Skeletal muscle satellite cell (primary cell): ENCODE measurements around the gene VASP.
A peak's percentile ranks its signal among the peaks of the same experiment; 100 is the strongest.
"Not testable (repeated sequence)": the region's sequence is repeated elsewhere in the genome, so short reads cannot be mapped to it uniquely, and the experiment has no call there.

Source experiments
- H3K27me3 ChIP-seq: 2 replicates; pipeline ENCODE4 v1.7.0; 2013; ENCODE audit warnings: low read length; ENCODE audit not compliant: control insufficient read depth, insufficient read depth
- H3K36me3 ChIP-seq: 2 replicates; pipeline ENCODE4 v1.7.0; 2013; ENCODE audit warnings: mild to moderate bottlenecking, control low read depth, low read length; ENCODE audit not compliant: insufficient read depth
- H3K4me1 ChIP-seq: 2 replicates; pipeline ENCODE4 v1.7.0; 2013; ENCODE audit warnings: low read length; ENCODE audit not compliant: control insufficient read depth, insufficient read depth
- H3K4me2 ChIP-seq: 2 replicates; pipeline ENCODE4 v1.7.0; 2013; ENCODE audit warnings: mild to moderate bottlenecking, low read length
- H3K4me3 ChIP-seq: 2 replicates; pipeline ENCODE4 v1.7.0; 2013; ENCODE audit warnings: low read length
- H3K9ac ChIP-seq: 2 replicates; pipeline ENCODE4 v1.7.0; 2013; ENCODE audit warnings: mild to moderate bottlenecking, low read depth, low read length, moderate library complexity
- H3K9me3 ChIP-seq: replicated peaks from 2 replicates; pipeline ENCODE4 v1.7.0; 2013; ENCODE audit warnings: mild to moderate bottlenecking, control low read depth, low read length

VASP gene

DNA sequence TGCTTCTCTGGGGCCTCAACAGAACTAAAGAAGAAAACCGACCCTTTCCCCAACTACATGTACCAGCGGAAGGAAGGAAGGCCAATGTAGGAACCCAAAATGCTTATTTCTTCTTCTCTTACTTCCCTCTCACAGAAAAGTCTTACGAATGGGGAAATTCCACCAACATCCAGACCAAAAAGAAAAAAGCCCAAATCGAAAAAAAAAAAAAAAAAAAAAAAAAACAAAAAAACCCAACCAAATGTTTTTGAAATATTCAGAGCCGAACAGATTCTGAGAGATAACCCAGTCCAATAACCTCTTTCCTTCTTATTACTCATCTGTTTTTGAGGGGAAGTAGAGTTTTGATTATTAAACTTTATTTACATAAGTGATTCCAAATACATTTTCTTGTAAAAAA is 5.2 kb upstream of the VASP start:
- peaks cover 16% of the 10 kb centered on the region for H3K27me3 ChIP-seq
- no peak overlapping the region for H3K4me3 ChIP-seq
- H3K9ac ChIP-seq: no peak overlapping the region
- no peaks in the 10 kb centered on the region for H3K36me3 ChIP-seq
- peaks cover 28% of the 10 kb centered on the region for H3K4me1 ChIP-seq
- no peaks in the 10 kb centered on the region for H3K9me3 ChIP-seq
- no peak overlapping the region for H3K4me2 ChIP-seq

DNA sequence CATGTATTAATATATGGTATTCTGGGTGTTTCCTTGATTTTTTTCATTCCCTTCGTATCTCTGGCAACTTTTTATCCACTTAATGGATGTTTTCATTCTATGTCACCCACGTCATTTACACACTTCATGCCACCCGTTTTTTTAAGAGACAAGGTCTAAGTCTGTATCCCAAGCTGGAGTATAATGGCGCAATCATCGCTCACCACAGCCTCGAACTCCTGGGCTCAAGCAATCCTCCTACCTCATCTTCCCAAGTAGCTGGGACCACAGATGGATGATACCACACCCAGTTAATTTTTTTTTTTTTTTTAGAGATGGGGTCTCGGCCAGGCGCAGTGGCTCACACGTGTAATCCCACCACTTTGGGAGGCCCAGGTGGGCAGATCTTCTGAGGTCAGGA is 3.4 kb upstream of the VASP start:
- peaks cover 17% of the 10 kb centered on the region for H3K4me1 ChIP-seq
- no peaks in the 10 kb centered on the region for H3K9me3 ChIP-seq
- H3K27me3 ChIP-seq: peaks cover 9% of the 10 kb centered on the region
- H3K36me3 ChIP-seq: no peaks in the 10 kb centered on the region
- no peak overlapping the region for H3K4me3 ChIP-seq
- H3K9ac ChIP-seq: no peak overlapping the region
- no peak overlapping the region for H3K4me2 ChIP-seq

DNA sequence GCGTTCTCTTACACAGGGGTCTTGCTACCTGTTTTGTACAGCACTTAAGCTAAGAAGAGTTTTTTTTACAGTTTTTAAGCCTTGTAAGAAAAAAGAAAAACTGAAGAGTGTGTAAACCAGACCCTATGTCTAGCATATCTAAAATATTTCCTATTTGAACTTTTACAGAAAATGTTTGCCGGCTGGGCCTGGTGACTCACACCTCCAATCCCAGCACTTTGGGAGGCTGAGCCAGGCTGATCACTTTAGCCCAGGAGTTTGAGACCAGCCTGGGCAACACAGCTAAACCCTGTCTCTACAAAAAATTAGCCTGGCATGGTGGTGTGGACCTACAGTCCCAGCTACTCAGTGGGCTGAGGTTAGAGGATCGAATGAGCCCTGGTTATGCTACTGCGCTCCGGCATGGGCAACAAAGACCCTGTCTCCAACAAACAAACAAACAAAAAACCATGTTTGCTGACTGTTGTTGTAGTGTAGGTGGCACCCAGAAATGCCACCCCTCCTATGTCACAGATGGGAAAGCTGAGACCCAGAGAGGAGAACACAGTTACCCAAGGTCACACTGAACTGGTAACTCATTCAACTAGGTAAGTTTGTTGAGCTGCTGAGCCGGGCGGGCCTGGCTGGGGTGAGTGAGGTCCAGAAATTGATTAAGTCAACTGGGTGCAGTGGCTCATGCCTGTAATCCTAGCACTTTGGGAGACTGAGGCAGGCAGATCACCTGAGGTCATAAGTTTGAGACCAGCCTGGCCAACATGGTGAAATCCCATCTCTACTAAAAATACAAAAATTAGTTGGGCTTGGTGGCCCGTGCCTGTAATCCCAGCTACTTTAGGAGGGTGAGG is 1.9 kb upstream of the VASP start:
- Histone ChIP-seq H3K4me1 (peaks cover 20% of the 10 kb centered on the region), H3K9ac (no peak overlapping the region), H3K36me3 (peaks cover 3% of the 10 kb centered on the region), H3K4me3 (no peak overlapping the region), H3K9me3 (no peaks in the 10 kb centered on the region), H3K27me3 (no peaks in the 10 kb centered on the region), H3K4me2 (no peak overlapping the region)

DNA sequence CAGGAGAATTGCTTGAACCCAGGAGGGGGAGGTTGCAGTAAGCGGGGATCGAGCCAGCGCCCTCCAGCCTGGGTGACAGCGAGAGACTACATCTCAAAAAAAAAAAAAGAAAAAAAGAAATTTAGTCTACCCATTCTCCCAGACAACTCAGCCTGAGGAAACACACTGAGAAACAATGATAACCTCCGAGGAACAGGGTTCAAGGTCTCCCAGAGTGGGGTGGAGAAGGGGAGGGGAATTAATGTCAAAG is 1.4 kb upstream of the VASP start:
- Histone ChIP-seq H3K4me1 (peaks cover 20% of the 10 kb centered on the region), H3K4me3 (no peak overlapping the region), H3K4me2 (peak overlapping the region; percentile 93), H3K36me3 (peaks cover 6% of the 10 kb centered on the region), H3K9me3 (no peaks in the 10 kb centered on the region), H3K27me3 (no peaks in the 10 kb centered on the region), H3K9ac (peak overlapping the region; percentile 81)

DNA sequence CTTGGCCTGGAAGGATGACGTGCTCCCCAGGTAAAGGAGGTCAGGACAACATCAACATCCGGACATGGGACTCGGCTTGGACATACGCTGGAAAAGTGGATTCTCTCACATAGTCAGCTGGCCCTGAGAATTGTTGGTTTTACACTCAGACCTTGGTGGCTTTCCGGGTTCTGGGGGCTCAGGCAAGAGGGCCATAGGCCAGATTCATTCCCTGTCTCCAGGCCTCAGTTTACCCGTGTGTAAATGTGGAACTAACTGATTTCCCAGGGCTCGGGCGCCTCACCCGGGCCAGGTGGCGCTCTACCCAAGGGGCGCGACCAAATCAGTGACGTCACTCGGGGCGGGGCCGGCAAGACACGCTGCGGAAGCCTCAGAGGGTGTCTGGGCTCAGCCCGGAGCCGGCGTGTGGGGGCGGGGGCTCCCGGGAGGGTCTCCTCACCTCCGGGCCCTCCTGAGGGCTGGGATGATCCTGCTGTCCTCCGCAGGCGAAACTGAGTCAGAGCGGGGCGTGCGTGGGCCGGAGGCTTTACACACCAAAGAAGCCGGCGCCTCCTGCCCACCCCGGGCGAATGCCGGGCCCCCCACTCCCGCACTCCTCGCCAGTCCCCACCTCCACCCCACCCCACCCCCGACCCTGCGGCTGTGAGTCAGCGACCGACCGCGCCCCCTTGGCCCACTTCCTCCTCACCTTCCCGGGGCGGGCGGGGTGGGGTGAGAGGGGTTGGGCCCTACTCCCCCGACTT is 862 bp upstream of the VASP start:
- Histone ChIP-seq H3K9me3 (no peaks in the 10 kb centered on the region), H3K27me3 (no peaks in the 10 kb centered on the region), H3K4me3 (peak overlapping the region; percentile 77), H3K4me1 (peaks cover 20% of the 10 kb centered on the region), H3K9ac (peak overlapping the region; percentile 81), H3K4me2 (peak overlapping the region; percentile 93), H3K36me3 (peaks cover 11% of the 10 kb centered on the region)

DNA sequence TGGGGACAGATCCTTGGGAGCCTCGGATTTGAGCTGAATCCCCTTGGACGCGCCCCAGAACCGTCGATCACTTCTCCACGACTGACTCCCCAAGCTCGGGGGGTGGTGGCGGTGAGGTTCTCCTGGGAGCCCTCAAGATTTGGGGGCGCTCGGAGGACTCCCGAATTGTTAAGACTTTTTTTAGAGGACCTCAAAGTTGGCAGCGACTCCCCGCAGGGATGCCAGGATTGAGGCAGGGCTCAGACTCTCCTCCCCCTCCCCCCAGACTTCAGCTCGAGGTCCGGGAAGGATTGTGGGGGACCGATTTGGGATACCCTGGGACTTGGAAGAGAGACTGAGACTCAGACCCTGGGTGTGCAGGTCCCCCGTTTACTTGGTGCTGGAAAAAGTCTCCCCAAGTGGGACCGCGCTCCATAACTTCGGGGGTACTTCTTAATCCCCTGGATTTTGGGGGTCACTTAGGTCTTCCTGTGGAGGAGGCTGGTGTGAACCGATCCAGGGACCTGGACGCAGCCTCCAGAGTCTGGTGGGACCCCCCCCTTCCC is 665 bp downstream of the VASP start:
- Histone ChIP-seq H3K4me1 (peaks cover 20% of the 10 kb centered on the region), H3K4me3 (peak overlapping the region; percentile 77), H3K27me3 (no peaks in the 10 kb centered on the region), H3K9me3 (no peaks in the 10 kb centered on the region), H3K36me3 (peaks cover 13% of the 10 kb centered on the region), H3K9ac (peak overlapping the region; percentile 81), H3K4me2 (peak overlapping the region; percentile 93)

DNA sequence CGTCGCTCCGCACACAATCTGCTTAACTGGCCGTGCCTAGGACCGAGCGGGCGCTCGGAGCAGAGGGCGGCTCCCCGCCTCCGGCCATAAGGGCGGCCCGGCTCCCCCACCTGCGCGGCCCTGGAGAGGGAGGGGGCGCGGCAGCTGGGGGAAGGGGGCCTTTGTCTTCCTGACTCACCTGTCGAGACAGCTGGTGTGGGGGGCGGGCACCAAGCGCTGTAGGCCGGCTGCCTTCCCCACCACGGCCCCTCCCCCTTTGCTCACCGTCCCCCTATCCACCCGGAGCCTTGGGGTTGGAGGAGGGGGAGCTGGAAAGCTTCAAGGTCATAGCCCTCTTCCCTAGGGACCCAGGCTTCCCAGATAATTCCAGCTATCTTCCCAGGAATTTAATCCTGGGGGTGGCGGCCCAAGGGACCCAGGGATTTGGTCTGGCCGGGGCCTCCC is 1.2 kb downstream of the VASP start:
- H3K9ac ChIP-seq: peak overlapping the region; percentile 81
- peak overlapping the region; percentile 93 for H3K4me2 ChIP-seq
- peaks cover 20% of the 10 kb centered on the region for H3K4me1 ChIP-seq
- peaks cover 15% of the 10 kb centered on the region for H3K36me3 ChIP-seq
- peak overlapping the region; percentile 77 for H3K4me3 ChIP-seq
- H3K9me3 ChIP-seq: no peaks in the 10 kb centered on the region
- no peaks in the 10 kb centered on the region for H3K27me3 ChIP-seq

DNA sequence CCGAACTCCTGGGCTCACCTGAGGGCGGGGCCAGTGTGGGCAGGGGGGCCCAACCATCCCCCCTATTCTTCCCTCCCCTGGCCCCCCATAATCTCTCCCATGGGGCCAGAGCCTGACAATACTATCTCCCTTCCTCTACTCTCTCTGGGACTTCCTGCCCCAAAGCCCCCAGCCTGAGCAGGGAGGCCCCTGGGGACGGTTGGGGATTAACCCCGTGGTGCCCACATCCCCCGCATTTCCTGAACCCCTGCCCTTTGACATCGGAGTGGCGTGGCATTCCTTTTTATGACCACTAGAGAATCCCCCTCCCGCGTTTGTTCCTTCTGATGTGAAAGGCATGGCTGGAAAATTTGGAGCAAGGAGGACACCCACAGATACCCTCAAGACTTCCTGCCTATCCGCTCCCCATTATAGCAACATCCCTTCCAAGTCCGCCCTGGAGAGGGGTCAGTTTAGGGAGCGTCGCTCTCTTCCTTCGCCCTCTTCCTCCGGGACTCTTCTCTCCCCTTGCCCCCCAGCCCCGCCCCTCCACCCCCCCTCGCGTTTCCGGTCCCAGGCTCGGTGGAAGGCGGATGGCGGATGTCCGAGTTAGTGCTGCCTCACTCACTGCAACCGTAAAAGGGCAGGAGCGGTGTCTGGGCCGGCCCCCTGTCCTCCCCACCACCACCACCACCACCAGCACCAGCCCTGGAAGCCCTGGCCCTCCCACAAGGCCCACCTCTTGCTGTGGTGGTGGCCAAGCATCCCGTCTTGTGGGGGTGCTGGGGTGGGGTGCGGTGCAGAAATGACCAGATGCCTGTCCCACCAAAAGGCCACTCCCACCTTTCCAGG is 1.8 kb downstream of the VASP start:
- Histone ChIP-seq H3K4me3 (peak overlapping the region; percentile 77), H3K9ac (peak overlapping the region; percentile 81), H3K36me3 (peaks cover 20% of the 10 kb centered on the region), H3K9me3 (no peaks in the 10 kb centered on the region), H3K27me3 (no peaks in the 10 kb centered on the region), H3K4me1 (peaks cover 25% of the 10 kb centered on the region), H3K4me2 (peak overlapping the region; percentile 93)

DNA sequence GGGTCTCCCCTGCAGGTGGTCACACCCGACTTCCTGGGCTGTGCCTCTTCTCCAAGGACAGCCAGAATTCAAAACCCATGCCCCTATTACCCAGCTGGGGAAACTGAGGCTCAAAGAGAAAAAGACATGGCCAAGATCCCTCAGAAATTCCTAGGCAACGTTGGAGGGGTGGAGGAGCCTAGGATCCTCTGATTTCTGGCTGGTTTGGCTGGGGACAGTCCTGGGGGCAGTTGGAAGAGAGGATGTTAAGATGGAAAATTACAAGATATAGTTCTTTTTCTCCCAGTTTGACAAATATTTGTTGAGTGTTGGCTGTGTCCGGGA is 2.4 kb downstream of the VASP start:
- H3K9ac ChIP-seq: peak overlapping the region; percentile 69
- peak overlapping the region; percentile 77 for H3K4me3 ChIP-seq
- H3K4me1 ChIP-seq: peaks cover 31% of the 10 kb centered on the region
- H3K4me2 ChIP-seq: peak overlapping the region; percentile 93
- no peaks in the 10 kb centered on the region for H3K9me3 ChIP-seq
- no peaks in the 10 kb centered on the region for H3K27me3 ChIP-seq
- H3K36me3 ChIP-seq: peaks cover 26% of the 10 kb centered on the region

DNA sequence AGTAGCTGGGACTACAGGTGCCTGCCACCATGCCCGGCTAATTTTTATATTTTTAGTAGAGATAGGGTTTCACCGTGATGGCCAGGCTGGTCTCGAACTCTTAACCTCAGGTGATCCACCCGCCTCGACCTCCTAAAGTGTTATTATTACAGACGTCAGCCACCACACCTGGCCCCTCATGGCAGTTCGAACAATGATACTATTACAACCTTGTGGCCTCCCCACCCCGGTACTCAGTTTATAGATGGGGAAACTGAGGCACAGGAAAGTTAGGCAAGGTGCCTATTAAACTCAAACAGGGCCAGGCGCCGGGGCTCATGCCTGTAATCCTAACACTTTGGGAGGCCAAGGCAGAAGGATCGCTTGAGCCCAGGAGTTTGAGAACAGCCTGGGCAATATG is 3.1 kb downstream of the VASP start:
- Histone ChIP-seq H3K9ac (peak overlapping the region; percentile 69), H3K4me1 (peaks cover 32% of the 10 kb centered on the region), H3K4me2 (peak overlapping the region; percentile 93), H3K36me3 (peaks cover 31% of the 10 kb centered on the region), H3K4me3 (peak overlapping the region; percentile 77)
- H3K9me3 ChIP-seq, H3K27me3 ChIP-seq: not testable (repeated sequence)

DNA sequence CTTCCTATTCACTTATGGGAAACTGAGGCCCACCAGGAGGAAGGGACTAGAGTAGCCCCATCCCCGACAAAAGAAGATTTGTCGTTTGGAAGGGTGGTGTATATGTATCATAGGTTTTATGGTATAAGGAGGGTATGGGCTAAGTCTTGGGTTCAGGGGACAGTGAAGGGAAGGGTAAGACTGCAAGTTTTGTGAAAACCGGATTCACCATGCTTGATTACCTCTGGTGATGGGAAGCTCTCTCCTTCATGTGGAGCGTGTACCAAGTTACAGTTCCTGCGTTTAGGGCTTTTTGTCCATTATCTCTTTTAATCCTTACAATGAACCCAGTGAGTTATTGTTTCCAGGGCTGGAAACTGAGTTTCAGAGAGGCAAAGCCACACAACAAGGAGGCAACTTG is 3.8 kb downstream of the VASP start:
- Histone ChIP-seq H3K4me2 (no peak overlapping the region), H3K36me3 (peaks cover 38% of the 10 kb centered on the region), H3K4me1 (peaks cover 28% of the 10 kb centered on the region), H3K4me3 (no peak overlapping the region), H3K9me3 (no peaks in the 10 kb centered on the region), H3K9ac (no peak overlapping the region), H3K27me3 (no peaks in the 10 kb centered on the region)
